Parathyroid adenoma (tissue), 2 donors: ENCODE results near the gene TXNRD2.

ENCODE experiments used
- H2AFZ ChIP-seq: fragments of 300-600 bp; sonication (generic); one replicate; pipeline ENCODE4 v1.7.0; 2017; ENCODE audit warnings: antibody characterized with exemption, mild to moderate bottlenecking
- H3K27ac ChIP-seq: fragments of 300-600 bp; sonication (generic); one replicate; pipeline ENCODE4 v1.7.0; 2017
- H3K27me3 ChIP-seq: fragments of 300-600 bp; sonication (generic); one replicate; pipeline ENCODE4 v1.7.0; 2017; ENCODE audit warnings: low read length; ENCODE audit not compliant: control insufficient read depth, insufficient read depth
- H3K36me3 ChIP-seq: fragments of 300-600 bp; sonication (generic); one replicate; pipeline ENCODE4 v1.7.0; 2017; ENCODE audit warnings: low read length; ENCODE audit not compliant: control insufficient read depth, insufficient read depth
- H3K4me1 ChIP-seq: fragments of 300-600 bp; sonication (generic); one replicate; pipeline ENCODE4 v1.7.0; 2017; ENCODE audit warnings: control low read depth
- H3K4me2 ChIP-seq: fragments of 300-600 bp; sonication (generic); one replicate; pipeline ENCODE4 v1.7.0; 2017; ENCODE audit warnings: low read length
- H3K4me3 ChIP-seq: fragments of 300-600 bp; sonication (generic); one replicate; pipeline ENCODE4 v1.7.0; 2017; ENCODE audit warnings: low read depth, low read length
- H3K79me2 ChIP-seq: fragments of 300-600 bp; sonication (generic); one replicate; pipeline ENCODE4 v1.7.0; 2017; ENCODE audit warnings: control low read depth
- H3K9ac ChIP-seq: fragments of 300-600 bp; sonication (generic); one replicate; pipeline ENCODE4 v1.7.0; 2017; ENCODE audit warnings: mild to moderate bottlenecking
- H3K9me3 ChIP-seq: fragments of 300-600 bp; sonication (generic); one replicate; pipeline ENCODE4 v1.7.0; 2017; ENCODE audit warnings: low read length; ENCODE audit not compliant: control insufficient read depth
- CTCF ChIP-seq: fragments of 300-600 bp; sonication (generic); IDR thresholded peaks from one replicate; pipeline ENCODE4 v1.7.0; 2017; ENCODE audit warnings: antibody characterized with exemption, mild to moderate bottlenecking
- donor health status: primary hyperparathyroidism.

TXNRD2 gene

GRCh38 chr22:19826619-19826950 lies 115.0 kb downstream of the TXNRD2 start:
- Histone ChIP-seq H3K4me2 (no peak overlapping the region), H3K9me3 (no peaks in the 10 kb centered on the region), H3K27me3 (no peaks in the 10 kb centered on the region), H3K79me2 (no peaks in the 10 kb centered on the region), H3K36me3 (no peaks in the 10 kb centered on the region), H3K4me1 (no peaks in the 10 kb centered on the region), H3K9ac (no peak overlapping the region), H2AFZ (no peak overlapping the region), H3K4me3 (no peak overlapping the region), H3K27ac (no peak overlapping the region)
- no peak for TF ChIP-seq CTCF

DNA sequence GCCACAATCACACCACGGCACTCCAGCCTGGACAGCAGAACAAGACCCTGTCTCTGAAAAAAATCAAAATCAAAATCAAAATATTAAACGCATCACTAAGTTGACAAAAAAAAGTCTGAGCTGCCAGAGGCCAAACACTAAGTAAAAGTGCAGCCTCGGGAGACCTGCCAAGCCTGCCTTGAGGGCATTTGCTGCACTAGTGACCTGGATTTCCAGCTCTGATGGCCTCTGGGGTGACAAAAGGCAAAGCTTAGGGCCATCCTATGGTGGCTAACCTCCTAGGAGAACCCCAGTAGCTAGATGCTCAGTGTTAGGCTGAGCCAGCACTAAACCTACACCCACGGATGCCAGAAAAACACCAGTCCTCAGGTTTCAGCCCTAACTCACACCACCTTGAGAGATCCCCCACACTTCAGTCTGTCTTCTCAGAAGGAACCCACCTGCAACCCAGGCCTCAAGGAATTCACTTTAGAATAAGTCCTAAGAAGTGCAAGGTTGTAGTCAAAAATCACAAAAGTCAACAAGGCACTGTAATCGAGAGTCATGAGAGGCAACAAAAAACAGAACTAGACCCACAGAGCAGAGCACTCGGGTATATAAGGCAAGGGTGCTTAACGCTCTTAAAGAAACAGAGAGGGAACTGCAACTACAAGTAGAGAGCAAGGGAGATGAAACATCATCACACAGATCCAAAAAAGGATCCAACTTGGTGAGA lies 115.6 kb downstream of the TXNRD2 start:
- H2AFZ ChIP-seq, result no peak overlapping the region
- no peaks in the 10 kb centered on the region for H3K27me3 ChIP-seq
- no peaks in the 10 kb centered on the region for H3K79me2 ChIP-seq
- H3K27ac ChIP-seq, result no peak overlapping the region
- no peak for TF ChIP-seq CTCF
- no peaks in the 10 kb centered on the region for H3K36me3 ChIP-seq
- H3K9me3 ChIP-seq, result no peaks in the 10 kb centered on the region
- H3K9ac ChIP-seq, result no peak overlapping the region
- H3K4me3 ChIP-seq, result no peak overlapping the region
- H3K4me2 ChIP-seq, result no peak overlapping the region
- no peaks in the 10 kb centered on the region for H3K4me1 ChIP-seq
